OCI-LY7 (cell line): ENCODE data around the gene DGCR2. TPM values are rescaled to one million over a fixed set of nuclear protein-coding genes. Genes with fewer than 3 reads are reported as not detected.

ENCODE experiments used
- BruUV-seq: library from RNA; stranded (reverse); fragments of 400-500 nt; replicated peaks from 2 replicates; lab custom pipeline; 2021; lab: Mats Ljungman, UMichigan
- CTCF ChIA-PET: fragments of 300-600 bp; sonication (Branson Sonifier 250); formaldehyde crosslinking; loops from one replicate; lab custom pipeline; 2022; ENCODE audit warnings: antibody characterized with exemption; ENCODE audit not compliant: unreplicated experiment; lab: Charles Lee
- POLR2A ChIA-PET: fragments of 300-600 bp; sonication (Branson Sonifier 250); formaldehyde crosslinking; loops from one replicate; lab custom pipeline; 2022; ENCODE audit warnings: antibody characterized with exemption; lab: Charles Lee
- DNase-seq: peaks from one replicate; pipeline ENCODE4 v3.0.0-alpha.2; 2015; ENCODE audit warnings: low spot score
- H2AFZ ChIP-seq: fragments of 200-600 bp; sonication (generic), shearing (Covaris generic); 2 replicates; pipeline ENCODE4 v1.6.1; 2014; ENCODE audit warnings: mild to moderate bottlenecking, antibody characterized with exemption, low read length, moderate library complexity
- H3K27ac ChIP-seq: fragments of 200-600 bp; sonication (generic); 2 replicates; pipeline ENCODE4 v1.5.1; 2014; ENCODE audit warnings: mixed run types, low read depth, mild to moderate bottlenecking, moderate library complexity, low read length, inconsistent platforms; ENCODE audit not compliant: poor library complexity, severe bottlenecking
- H3K36me3 ChIP-seq: fragments of 200-600 bp; sonication (generic); 2 replicates; pipeline ENCODE4 v1.6.1; 2014; ENCODE audit warnings: mild to moderate bottlenecking, antibody characterized with exemption, low read length, moderate library complexity, mixed read lengths; ENCODE audit not compliant: insufficient read depth
- H3K4me1 ChIP-seq: fragments of 200-600 bp; sonication (generic); 2 replicates; pipeline ENCODE4 v1.5.1; 2014; ENCODE audit warnings: mild to moderate bottlenecking, low read length; ENCODE audit not compliant: insufficient read depth, poor library complexity, severe bottlenecking
- H3K4me2 ChIP-seq: fragments of 200-600 bp; sonication (generic); 2 replicates; pipeline ENCODE4 v1.6.1; 2014; ENCODE audit warnings: mild to moderate bottlenecking, low read length
- H3K4me3 ChIP-seq: fragments of 200-600 bp; sonication (generic); 2 replicates; pipeline ENCODE4 v1.5.1; 2014; ENCODE audit warnings: mild to moderate bottlenecking, low read depth, low read length; ENCODE audit not compliant: poor library complexity, severe bottlenecking
- H3K79me2 ChIP-seq: fragments of 200-600 bp; sonication (generic); 2 replicates; pipeline ENCODE4 v1.6.1; 2016; ENCODE audit warnings: low read depth, mild to moderate bottlenecking, low read length, moderate library complexity, mixed read lengths; ENCODE audit not compliant: insufficient read depth
- H3K9me2 ChIP-seq: fragments of 200-600 bp; sonication (generic); 2 replicates; pipeline ENCODE4 v1.6.1; 2016; ENCODE audit warnings: mild to moderate bottlenecking, low read length, mixed read lengths; ENCODE audit not compliant: insufficient read depth
- H3K9me3 ChIP-seq: fragments of 200-600 bp; sonication (generic); 2 replicates; pipeline ENCODE4 v1.6.1; 2014; ENCODE audit warnings: mild to moderate bottlenecking, mixed run types, low read length, mixed read lengths
- H4K20me1 ChIP-seq: fragments of 200-600 bp; sonication (generic); 2 replicates; pipeline ENCODE4 v1.6.1; 2014; ENCODE audit warnings: mild to moderate bottlenecking, antibody characterized with exemption, low read length, moderate library complexity, mixed read lengths; ENCODE audit not compliant: insufficient read depth
- CTCF ChIP-seq: fragments of 200-600 bp; sonication (generic); conservative IDR thresholded peaks from 2 replicates; pipeline ENCODE4 v1.5.1; 2014; ENCODE audit warnings: mild to moderate bottlenecking, antibody characterized with exemption, low read length, moderate library complexity, mixed read lengths
- EZH2phosphoT487 ChIP-seq: fragments of 200-600 bp; sonication (generic); IDR thresholded peaks from 2 replicates; pipeline ENCODE4 v1.6.1; 2018; ENCODE audit warnings: low read depth, borderline replicate concordance, mild to moderate bottlenecking, mixed run types, antibody characterized with exemption, low read length, moderate library complexity, mixed read lengths
- intact Hi-C: fragments of 100-400 bp; cut with micrococcal nuclease; formaldehyde crosslinking; loops from one replicate; pipeline ENCODE4 v1.10.0; 2022; ENCODE audit not compliant: unreplicated experiment
- total RNA-seq, 2 experiments: library from RNA; depleted of rRNA in 1 of 2; stranded (reverse); fragments of >200 nt in 1 of 2; shearing (Covaris generic) in 1 of 2; gene quantifications; 2 replicates each; pipeline ENCODE4 v1.2.3, GENCODE V29; 2014 to 2022

The DGCR2 gene
- total RNA-seq, 2 experiments from 2014 or later = 27.6 to 29.7 TPM

- no peak overlapping the region for H3K27ac ChIP-seq
- H3K4me2 ChIP-seq = no peak overlapping the region
- no peak overlapping the region for H3K4me3 ChIP-seq
- H2AFZ ChIP-seq = no peak overlapping the region
- no peak for DNase-seq
- intact Hi-C loops = no loop called here
- no peaks in the 10 kb centered on the region for H4K20me1 ChIP-seq
- BruUV-seq = no TSS peak
- no peaks in the 10 kb centered on the region for H3K4me1 ChIP-seq
- CTCF ChIA-PET = no interaction called here
- TF ChIP-seq EZH2phosphoT487 (no peak), CTCF (no peak)
- POLR2A ChIA-PET = no interaction called here
- no peaks in the 10 kb centered on the region for H3K79me2 ChIP-seq
- no peaks in the 10 kb centered on the region for H3K9me2 ChIP-seq
- H3K36me3 ChIP-seq = peaks cover 76% of the 10 kb centered on the region
- H3K9me3 ChIP-seq = no peaks in the 10 kb centered on the region
Measured at GRCh38 chr22:19067696-19068348, 54.4 kb downstream of the DGCR2 start.

GRCh38 chr22:19066531-19067271 is 55.5 kb downstream of the DGCR2 start:
- Histone ChIP-seq H3K79me2 (no peaks in the 10 kb centered on the region), H3K9me2 (no peaks in the 10 kb centered on the region), H2AFZ (no peak overlapping the region), H3K4me3 (no peak overlapping the region), H3K9me3 (no peaks in the 10 kb centered on the region), H3K4me2 (no peak overlapping the region), H3K27ac (no peak overlapping the region), H3K36me3 (peaks cover 85% of the 10 kb centered on the region), H3K4me1 (no peaks in the 10 kb centered on the region), H4K20me1 (no peaks in the 10 kb centered on the region)
- BruUV-seq = no TSS peak
- intact Hi-C loops = no loop called here
- ChIA-PET POLR2A (no interaction called here), CTCF (no interaction called here)
- TF ChIP-seq EZH2phosphoT487 (no peak), CTCF (no peak)
- DNase-seq = no peak

GRCh38 chr22:19065929-19066328 is 56.3 kb downstream of the DGCR2 start:
- H3K4me1 ChIP-seq = no peaks in the 10 kb centered on the region
- H3K27ac ChIP-seq = no peak overlapping the region
- H3K9me3 ChIP-seq = no peaks in the 10 kb centered on the region
- H3K4me3 ChIP-seq = no peak overlapping the region
- no peaks in the 10 kb centered on the region for H3K79me2 ChIP-seq
- intact Hi-C loops = no loop called here
- TF ChIP-seq EZH2phosphoT487 (no peak), CTCF (no peak)
- H3K4me2 ChIP-seq = no peak overlapping the region
- no peak for DNase-seq
- BruUV-seq = no TSS peak
- POLR2A ChIA-PET = no interaction called here
- no peaks in the 10 kb centered on the region for H4K20me1 ChIP-seq
- H3K36me3 ChIP-seq = peaks cover 80% of the 10 kb centered on the region
- H2AFZ ChIP-seq = no peak overlapping the region
- CTCF ChIA-PET = no interaction called here
- H3K9me2 ChIP-seq = no peaks in the 10 kb centered on the region
